GM12892 (cell line): Measurements from ENCODE around the gene ARID5B.

ENCODE experiments used
- POLR2A ChIP-seq: IDR thresholded peaks from 2 replicates; pipeline ENCODE4 v1.6.1; 2011; ENCODE audit warnings: low read depth, low read length, control low read depth
- POLR2AphosphoS5 ChIP-seq: IDR thresholded peaks from 2 replicates; pipeline ENCODE4 v1.6.1; 2011; ENCODE audit warnings: low read depth, low read length, control low read depth
- TAF1 ChIP-seq: IDR thresholded peaks from 2 replicates; pipeline ENCODE4 v1.6.1; 2011; ENCODE audit warnings: low read depth, mild to moderate bottlenecking, control low read depth, low read length, borderline replicate concordance

GRCh38 chr10:62038609-62039190, 137.2 kb downstream of the ARID5B start:
- TF ChIP-seq POLR2A (no peak), TAF1 (no peak), POLR2AphosphoS5 (no peak)
